Germinal center (tissue), 1 donor: ENCODE results near the gene STPG4.
A peak's percentile ranks its signal among the peaks of the same experiment; 100 is the strongest.

ENCODE experiments used
- DNase-seq: peaks from one replicate; pipeline ENCODE4 v3.0.0; 2012; ENCODE audit warnings: mixed read lengths, low spot score

STPG4 gene

DNA sequence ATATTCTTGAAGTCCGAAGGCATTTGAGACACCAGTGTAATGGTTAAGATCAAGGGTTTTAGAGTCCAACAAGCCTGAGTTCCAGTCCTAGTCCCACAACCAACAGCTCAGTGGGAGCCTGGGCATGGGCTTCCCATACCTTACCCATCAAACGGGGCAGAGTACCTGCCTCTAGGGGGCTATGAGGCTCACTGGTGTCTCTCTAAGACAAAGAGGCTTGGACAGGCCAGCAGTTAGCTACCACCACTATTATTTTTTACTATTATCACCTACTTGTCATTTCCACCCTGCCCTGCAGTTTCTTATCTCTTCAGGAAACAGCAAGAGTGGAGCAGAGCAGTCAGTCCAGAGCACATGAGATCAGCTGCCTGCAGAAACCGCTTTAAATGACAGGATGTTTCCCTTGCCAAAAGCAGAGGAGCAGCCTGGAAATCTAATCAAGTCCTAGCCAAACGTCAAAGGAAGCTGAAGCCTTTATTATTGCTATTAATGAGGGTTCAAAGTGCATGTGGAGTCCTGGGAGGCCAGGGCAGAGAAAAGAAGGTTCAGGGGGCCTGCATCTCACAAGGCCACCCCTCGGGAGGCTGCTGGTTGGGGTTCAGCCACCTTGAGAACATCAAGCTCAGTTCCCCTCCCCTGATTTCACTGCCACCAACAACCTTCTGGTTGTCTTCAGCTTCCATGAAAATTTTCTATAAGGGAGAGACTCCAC lies 66.6 kb downstream of the STPG4 start:
- no peak for DNase-seq

DNA sequence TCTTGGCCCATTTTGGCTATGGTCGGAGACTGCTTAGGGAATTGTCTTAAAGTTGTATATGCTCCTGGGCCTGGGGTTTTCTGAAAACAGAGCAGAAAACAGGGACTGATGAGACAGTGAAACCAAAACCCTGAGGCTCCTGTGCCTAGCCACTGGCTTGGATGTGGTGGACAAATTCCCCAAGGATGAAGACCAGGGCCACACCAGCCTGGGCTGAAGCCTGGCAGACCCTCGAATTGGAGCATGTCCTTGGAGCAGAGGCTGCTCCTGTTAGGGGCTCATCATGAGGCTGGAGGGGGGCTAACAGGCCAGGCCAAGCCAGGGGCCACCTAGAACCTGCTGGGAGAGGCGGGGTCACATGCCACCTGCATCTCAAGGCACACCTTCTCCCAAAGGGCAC lies 68.1 kb downstream of the STPG4 start:
- DNase-seq = no peak

- no peak for DNase-seq
Measured at GRCh38 chr2:47086571-47086970, 68.5 kb downstream of the STPG4 start.

GRCh38 chr2:47086054-47086471 lies 69.0 kb downstream of the STPG4 start:
- DNase-seq = no peak

DNA sequence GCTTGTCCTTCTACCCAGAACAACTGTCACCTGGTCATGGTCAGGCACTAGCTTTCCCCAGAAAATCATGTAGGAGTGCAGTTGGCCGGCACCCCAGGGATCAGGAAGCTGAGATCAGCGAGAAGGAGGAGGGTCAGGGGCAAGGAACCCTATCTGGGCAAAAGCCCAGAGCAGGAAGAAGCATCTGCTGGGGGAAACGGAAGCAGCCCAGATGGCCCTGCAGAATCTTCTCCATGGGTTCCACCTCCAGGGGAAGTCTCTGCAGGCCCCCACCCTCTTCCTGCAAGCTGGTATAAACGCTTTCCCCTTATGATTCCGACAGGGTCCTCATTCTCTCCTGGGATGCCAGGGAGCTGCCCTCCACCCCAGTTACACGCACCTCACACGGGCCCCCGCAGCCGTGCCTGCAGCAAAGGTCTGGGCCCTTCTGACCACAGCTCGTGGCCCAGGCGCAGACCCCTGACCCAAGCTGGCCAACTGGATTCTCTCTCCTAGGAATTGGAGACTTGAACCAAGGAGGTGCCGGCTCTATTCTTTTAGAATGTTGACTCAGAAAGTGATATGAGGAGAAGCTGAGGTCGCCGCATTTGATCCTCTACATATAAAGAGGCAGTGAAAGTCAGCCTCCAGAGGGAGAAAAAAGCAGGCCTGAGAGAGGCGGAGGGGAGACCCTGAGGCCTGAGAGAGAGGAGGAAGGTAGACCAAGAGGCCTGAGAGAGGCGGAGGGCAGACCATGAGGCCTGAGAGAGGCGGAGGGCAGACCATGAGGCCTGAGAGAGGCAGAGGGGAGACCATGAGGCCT lies 71.0 kb downstream of the STPG4 start:
- no peak for DNase-seq

DNA sequence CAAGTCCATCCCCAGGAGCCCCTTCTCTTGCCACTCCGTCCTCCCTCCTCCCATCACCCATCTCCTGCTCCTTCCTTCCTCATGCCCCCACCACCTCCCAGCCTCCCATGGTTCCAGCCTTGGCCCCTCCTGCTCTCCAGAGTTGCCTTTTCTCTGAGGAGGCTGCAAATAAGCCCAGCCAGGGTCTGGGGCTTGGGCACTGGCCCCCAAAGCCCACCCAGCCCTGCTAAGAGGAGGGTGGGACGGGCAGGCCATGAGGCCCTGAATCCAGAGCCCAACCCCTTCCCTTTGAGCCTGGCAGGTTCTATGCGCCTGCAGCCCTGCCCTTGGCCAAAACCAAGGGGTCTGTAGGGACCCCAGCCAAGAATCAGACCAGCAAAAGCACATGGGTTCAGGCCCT lies 71.6 kb downstream of the STPG4 start:
- DNase-seq = no peak

- DNase-seq = no peak
Measured at GRCh38 chr2:47083005-47083404, 72.1 kb downstream of the STPG4 start.

GRCh38 chr2:47080888-47081301 lies 74.2 kb downstream of the STPG4 start:
- DNase-seq = no peak

- no peak for DNase-seq
Measured at GRCh38 chr2:47079515-47080412, 75.3 kb downstream of the STPG4 start.

DNA sequence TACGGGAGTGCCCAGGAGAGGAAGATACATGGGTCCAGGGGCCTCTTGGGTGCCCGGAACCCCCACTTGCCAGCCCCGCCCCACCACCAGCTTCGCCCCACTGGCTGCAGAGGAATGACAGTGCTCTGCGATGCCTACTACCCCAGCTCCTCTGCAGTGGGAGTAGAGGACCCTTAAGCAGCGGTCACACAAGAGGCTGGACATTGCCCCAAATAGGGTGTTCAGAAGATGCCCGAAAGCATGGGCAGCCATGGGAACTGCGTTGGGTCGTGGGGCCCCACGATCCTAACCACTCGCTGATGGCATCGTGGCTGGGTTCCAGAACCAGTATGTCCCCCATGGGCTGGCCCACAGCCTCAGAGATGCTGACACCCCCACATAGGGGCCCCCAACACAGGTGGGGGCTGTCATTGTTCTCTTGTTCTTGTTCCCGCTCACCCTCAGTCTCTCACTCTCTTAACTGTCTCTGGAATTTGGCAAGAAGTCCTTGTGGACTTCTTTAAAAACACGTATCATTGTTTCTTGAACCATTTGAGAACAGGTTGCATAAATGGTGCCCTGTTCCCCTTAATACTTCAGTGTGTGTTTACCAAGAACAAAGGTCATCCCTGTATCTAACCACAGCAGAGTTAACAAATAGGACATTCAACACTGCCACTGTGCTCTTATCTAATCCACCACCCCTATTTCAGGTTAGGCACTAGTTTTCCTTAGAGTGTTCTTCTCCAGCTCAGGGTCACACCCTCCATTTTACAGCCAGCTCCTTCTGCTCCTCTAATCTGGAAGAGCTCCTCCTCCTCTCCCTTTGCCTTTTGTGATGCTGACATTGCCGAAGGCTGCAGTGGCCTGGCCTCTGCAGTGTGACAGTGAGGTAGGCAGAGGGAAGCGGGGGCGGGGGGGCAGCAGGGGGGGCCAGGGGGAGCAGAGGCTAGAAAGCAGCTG lies 76.3 kb downstream of the STPG4 start:
- no peak for DNase-seq

- DNase-seq = no peak
Measured at GRCh38 chr2:47077442-47078117, 77.5 kb downstream of the STPG4 start.

GRCh38 chr2:47076586-47077441 lies 78.3 kb downstream of the STPG4 start:
- DNase-seq = no peak

DNA sequence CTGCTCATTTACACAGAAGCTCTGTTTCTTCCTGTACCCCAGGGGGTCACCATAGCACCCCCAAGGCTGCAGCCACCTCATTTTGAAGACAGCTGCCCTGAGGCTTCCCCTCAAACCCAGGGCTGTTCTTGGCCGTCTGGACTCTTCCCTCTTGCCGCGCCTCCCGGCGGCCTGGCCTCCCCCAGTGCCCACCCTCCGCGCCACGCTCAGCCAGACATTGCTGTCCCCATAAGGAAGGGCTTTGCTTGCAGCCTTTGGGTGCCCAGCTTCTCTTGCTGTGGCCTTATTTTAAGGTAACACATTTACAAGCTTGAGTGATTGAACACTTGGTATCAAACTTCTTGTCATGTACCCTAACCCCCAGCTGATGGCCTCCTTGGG lies 79.0 kb downstream of the STPG4 start:
- DNase-seq = no peak

DNA sequence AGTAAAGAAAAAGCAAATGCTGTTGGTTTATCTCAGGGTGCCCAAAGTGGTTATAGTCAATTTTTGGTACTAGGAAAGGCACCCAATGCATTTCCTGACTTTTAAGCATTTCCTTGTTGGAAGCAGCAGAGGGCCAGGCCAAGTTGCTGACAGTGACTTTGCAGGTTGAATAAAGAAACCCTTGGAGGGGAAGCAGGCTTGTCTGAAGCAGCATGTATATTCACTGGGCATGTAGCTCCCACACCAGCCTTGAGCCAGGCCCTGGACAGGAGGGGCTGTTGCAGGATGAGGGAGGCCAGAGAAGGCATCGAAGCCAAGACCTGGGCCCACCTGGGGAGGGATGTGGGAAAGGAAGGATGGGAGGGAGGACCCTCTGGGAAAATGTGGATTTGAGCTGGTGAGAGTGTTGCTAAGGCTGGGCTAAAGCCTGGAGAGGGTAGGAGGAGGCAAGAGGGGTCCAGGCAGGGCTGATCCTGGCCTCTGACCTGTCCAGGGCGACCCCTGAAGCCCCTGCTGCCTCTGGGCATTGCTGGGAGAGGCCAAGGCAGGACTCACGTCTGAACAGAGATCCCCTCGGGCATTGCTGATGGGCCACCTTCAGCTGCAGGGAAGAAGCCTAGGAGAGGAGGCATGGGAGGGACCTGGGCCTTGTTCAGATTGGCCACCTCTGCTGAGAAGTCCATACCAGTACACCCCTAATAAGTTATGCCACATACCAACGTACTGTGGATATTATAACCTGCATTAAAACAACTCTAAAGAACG lies 79.6 kb downstream of the STPG4 start:
- DNase-seq = no peak

DNA sequence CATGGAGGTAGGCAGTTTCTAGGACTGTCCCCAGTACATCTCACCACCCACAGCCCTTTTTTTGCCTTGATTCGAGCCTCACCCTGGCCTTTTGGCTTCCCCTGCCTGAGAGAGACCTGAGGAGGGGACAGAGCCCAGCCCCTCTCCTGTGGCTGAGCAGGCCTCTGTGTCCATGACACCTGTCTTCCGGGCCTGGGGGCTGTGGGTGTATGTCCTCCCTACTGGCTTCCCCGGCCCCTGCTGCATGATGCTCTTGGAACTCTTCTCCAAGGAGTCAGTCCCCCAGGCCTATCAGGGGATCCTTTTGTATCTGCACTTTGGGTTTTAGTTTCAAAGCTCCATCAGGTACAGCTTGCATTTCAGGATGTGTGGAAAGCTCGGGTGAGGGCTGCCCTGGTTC lies 80.4 kb downstream of the STPG4 start:
- no peak for DNase-seq

DNA sequence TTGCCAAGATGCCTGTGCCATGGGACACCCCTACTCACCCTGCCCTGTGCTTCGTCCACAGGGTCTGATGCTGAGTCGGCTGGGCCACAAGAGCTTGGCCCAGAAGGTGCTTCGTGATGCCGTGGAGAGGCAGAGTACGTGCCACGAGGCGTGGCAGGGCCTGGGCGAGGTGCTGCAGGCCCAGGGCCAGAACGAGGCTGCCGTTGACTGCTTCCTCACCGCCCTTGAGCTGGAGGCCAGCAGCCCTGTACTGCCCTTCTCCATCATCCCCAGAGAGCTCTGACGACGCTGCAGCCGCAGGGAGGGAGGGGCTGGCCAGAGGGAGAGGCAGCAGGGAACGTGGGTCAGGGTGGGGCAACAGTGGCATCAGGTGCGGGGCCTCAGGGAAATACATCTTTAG lies 81.5 kb downstream of the STPG4 start:
- DNase-seq = no peak

GRCh38 chr2:47073217-47073616 lies 81.9 kb downstream of the STPG4 start:
- no peak for DNase-seq

GRCh38 chr2:47072728-47073191 lies 82.3 kb downstream of the STPG4 start:
- peak; percentile 83 for DNase-seq
